Upper lobe of right lung (tissue), 1 donor: ENCODE results near the gene MISFA. TPM values are rescaled to one million over a fixed set of nuclear protein-coding genes. Genes with fewer than 3 reads are reported as not detected.

Experiments used
- ATAC-seq: fragments of 200-7000 bp; cut with Tn5 transposase; one replicate; pipeline ENCODE4 v1.9.1; 2020; ENCODE audit warnings: mild to moderate bottlenecking, moderate library complexity
- DNase-seq: peaks from one replicate; pipeline ENCODE4 v3.0.0-alpha.2; 2020
- H3K27ac ChIP-seq: fragments of 200-600 bp; one replicate; pipeline ENCODE4 v1.8.0; 2022
- H3K27me3 ChIP-seq: fragments of 200-600 bp; one replicate; pipeline ENCODE4 v1.8.0; 2022; ENCODE audit warnings: mild to moderate bottlenecking
- H3K36me3 ChIP-seq: fragments of 200-600 bp; one replicate; pipeline ENCODE4 v1.8.0; 2022
- H3K4me1 ChIP-seq: fragments of 200-600 bp; one replicate; pipeline ENCODE4 v1.8.0; 2022
- H3K4me3 ChIP-seq: fragments of 200-600 bp; one replicate; pipeline ENCODE4 v1.8.0; 2022; ENCODE audit warnings: mild to moderate bottlenecking
- H3K9me3 ChIP-seq: fragments of 200-600 bp; one replicate; pipeline ENCODE4 v1.8.0; 2022
- intact Hi-C: fragments of 100-400 bp; cut with DNase I; formaldehyde crosslinking; loops from one replicate; pipeline ENCODE4 v1.11.0; 2022
- total RNA-seq: library from RNA; stranded (reverse); fragmentation: NEBNext Ultra II Directional; extraction: Animal tissue kit (Norgen Biotek cat#: 25700); gene quantifications from one replicate; pipeline ENCODE4 v1.2.1, GENCODE V29; 2021
- TF ChIP-seq, protein P1 (sequence below): fragments of 200-600 bp; IDR thresholded peaks from one replicate; pipeline ENCODE4 v1.8.0; 2022; ENCODE audit warnings: antibody characterized with exemption
- donor health status: DM: no; HTN: yes; CAD: no; lungs with severe emphysema.

The MISFA gene
- total RNA-seq, 1 donor from 2014 or later: 4.6 TPM

- intact Hi-C loops: no loop called here
- DNase-seq (no peak), ATAC-seq (no peak)
- Histone ChIP-seq H3K27me3 (no peaks in the 10 kb centered on the region), H3K4me1 (peaks cover 6% of the 10 kb centered on the region), H3K4me3 (no peak overlapping the region), H3K36me3 (no peaks in the 10 kb centered on the region), H3K27ac (no peak overlapping the region), H3K9me3 (no peaks in the 10 kb centered on the region)
- TF ChIP-seq, protein P1, sequence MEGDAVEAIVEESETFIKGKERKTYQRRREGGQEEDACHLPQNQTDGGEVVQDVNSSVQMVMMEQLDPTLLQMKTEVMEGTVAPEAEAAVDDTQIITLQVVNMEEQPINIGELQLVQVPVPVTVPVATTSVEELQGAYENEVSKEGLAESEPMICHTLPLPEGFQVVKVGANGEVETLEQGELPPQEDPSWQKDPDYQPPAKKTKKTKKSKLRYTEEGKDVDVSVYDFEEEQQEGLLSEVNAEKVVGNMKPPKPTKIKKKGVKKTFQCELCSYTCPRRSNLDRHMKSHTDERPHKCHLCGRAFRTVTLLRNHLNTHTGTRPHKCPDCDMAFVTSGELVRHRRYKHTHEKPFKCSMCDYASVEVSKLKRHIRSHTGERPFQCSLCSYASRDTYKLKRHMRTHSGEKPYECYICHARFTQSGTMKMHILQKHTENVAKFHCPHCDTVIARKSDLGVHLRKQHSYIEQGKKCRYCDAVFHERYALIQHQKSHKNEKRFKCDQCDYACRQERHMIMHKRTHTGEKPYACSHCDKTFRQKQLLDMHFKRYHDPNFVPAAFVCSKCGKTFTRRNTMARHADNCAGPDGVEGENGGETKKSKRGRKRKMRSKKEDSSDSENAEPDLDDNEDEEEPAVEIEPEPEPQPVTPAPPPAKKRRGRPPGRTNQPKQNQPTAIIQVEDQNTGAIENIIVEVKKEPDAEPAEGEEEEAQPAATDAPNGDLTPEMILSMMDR: no peak
These were observed 24.1 kb downstream of the MISFA start for GRCh38 chr11:18623707-18624106.

DNA sequence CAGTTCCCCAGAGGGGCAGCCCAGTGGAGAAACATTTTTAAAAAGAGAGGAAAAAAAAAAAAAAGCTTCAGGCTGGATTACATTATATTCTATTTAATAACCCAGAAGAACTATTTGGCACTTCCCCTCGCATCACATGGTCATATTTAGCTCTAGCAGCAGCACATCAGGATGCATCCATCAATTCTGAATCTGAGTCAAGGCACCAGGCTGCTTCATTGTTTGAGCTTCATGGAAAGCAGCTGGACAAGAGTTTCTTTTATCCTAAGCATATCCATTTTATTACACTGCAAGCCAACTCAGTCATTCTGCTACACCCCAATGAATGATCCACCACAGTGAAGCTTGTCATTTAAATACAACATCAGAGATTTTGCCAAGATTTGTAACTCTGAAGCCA is 24.6 kb downstream of the MISFA start:
- ATAC-seq (no peak), DNase-seq (no peak)
- Histone ChIP-seq H3K4me3 (no peak overlapping the region), H3K9me3 (no peaks in the 10 kb centered on the region), H3K4me1 (peaks cover 1% of the 10 kb centered on the region), H3K36me3 (no peaks in the 10 kb centered on the region), H3K27ac (no peak overlapping the region), H3K27me3 (no peaks in the 10 kb centered on the region)
- TF ChIP-seq, protein P1: no peak
- intact Hi-C loops: no loop called here

- ATAC-seq (no peak), DNase-seq (no peak)
- intact Hi-C loops: no loop called here
- Histone ChIP-seq H3K27ac (no peak overlapping the region), H3K36me3 (no peaks in the 10 kb centered on the region), H3K4me3 (peak overlapping the region; percentile 68), H3K4me1 (peaks cover 12% of the 10 kb centered on the region), H3K9me3 (no peaks in the 10 kb centered on the region), H3K27me3 (no peaks in the 10 kb centered on the region)
- TF ChIP-seq, protein P1: no peak
These were observed 33.3 kb downstream of the MISFA start for GRCh38 chr11:18632841-18633240.

DNA sequence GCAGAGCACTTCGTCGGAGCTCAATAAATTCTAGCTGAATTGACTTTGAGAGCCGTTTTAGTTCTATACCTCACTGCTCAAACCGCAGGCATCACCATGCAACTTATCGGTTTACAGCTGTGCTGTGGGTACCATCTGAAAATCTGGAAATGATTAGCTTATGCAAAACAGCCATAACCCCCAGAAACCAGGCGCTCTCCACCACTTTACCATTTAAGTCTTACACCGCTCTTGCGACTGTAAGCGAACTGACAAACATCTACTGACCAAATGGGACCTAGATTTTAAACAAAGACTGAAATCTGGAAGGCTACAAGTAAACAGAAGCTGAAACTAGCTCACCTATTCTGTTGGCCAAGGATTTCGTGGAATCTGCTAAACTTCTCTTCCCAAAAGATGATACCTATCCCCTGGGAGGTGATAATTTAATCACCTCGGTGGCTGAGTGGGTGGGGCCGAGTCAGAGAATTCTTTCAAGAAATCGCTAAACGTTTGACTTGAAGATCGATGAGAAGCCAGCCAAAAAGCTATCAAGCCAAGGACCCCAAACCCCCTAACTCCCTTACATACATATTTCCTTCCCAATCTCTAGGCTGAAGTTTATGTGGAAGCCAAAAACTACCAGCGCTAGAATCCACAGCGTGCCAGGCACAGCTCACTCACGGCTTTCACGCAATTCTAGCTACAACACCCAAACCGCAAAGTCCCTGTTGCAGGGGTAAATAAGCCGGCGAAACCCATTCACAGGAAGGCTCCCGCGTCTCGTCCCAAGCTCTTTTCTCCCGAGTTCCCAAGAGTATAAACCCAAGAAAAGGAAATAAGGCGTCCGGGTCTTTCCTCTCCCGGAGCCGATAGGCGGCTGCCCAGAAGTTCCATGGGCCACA is 33.9 kb downstream of the MISFA start:
- intact Hi-C loops: no loop called here
- Histone ChIP-seq H3K4me1 (peaks cover 12% of the 10 kb centered on the region), H3K36me3 (no peaks in the 10 kb centered on the region), H3K4me3 (peak overlapping the region; percentile 68), H3K27ac (peak overlapping the region; percentile 90), H3K27me3 (no peaks in the 10 kb centered on the region), H3K9me3 (no peaks in the 10 kb centered on the region)
- no peak for ATAC-seq
- TF ChIP-seq, protein P1: no peak
- no peak for DNase-seq

- peak; percentile 99 for DNase-seq
- H3K9me3 ChIP-seq: no peaks in the 10 kb centered on the region
- intact Hi-C loops: no loop called here
- peaks cover 12% of the 10 kb centered on the region for H3K4me1 ChIP-seq
- no peaks in the 10 kb centered on the region for H3K36me3 ChIP-seq
- ATAC-seq: peak; percentile 99
- H3K27me3 ChIP-seq: no peaks in the 10 kb centered on the region
- TF ChIP-seq, protein P1: peak; percentile 13
- peak within 1 kb of the TSS; percentile 90 for H3K27ac ChIP-seq
- H3K4me3 ChIP-seq: peak within 1 kb of the TSS; percentile 68
These were observed 34.8 kb downstream of the MISFA start, which contains the start of gene SPTY2D1 for GRCh38 chr11:18634140-18635032. Gene SPTY2D1 (minus strand): TSS chr11:18634342. CDS start chr11:18634257, 85 bp downstream.
